GM23338 (cell line): ENCODE data around the gene DIAPH1. TPM values are rescaled to one million over a fixed set of nuclear protein-coding genes. Genes with fewer than 3 reads are reported as not detected.
A peak's percentile ranks its signal among the peaks of the same experiment; 100 is the strongest.

Experiments used
- ATAC-seq: fragments of 200-7000 bp; cut with Tn5 transposase; 3 replicates; pipeline ENCODE4 v1.9.1; 2020
- DNase-seq: peaks from one replicate; pipeline ENCODE4 v3.0.0-alpha.2; 2015; ENCODE audit warnings: low spot score
- H2AFZ ChIP-seq: fragments of 200-600 bp; sonication (generic); 2 replicates; pipeline ENCODE4 v1.8.0; 2016; ENCODE audit warnings: antibody characterized with exemption, mild to moderate bottlenecking, moderate library complexity
- H3F3A ChIP-seq: fragments of 200-600 bp; sonication (generic); replicated peaks from 2 replicates; pipeline ENCODE4 v1.8.0; 2017; ENCODE audit warnings: antibody characterized with exemption, mixed run types, low read depth
- H3K27ac ChIP-seq: fragments of 200-600 bp; sonication (generic); 2 replicates; pipeline ENCODE4 v1.6.1; 2016; ENCODE audit warnings: low read depth
- H3K27me3 ChIP-seq: fragments of 200-600 bp; sonication (generic); 2 replicates; pipeline ENCODE4 v1.8.0; 2016; ENCODE audit warnings: mild to moderate bottlenecking, mixed run types, moderate library complexity; ENCODE audit not compliant: insufficient read depth
- H3K36me3 ChIP-seq: fragments of 200-600 bp; sonication (generic); 2 replicates; pipeline ENCODE4 v1.8.0; 2016; ENCODE audit warnings: mild to moderate bottlenecking; ENCODE audit not compliant: insufficient read depth
- H3K4me1 ChIP-seq: fragments of 200-600 bp; sonication (generic); 2 replicates; pipeline ENCODE4 v1.8.0; 2016; ENCODE audit warnings: mild to moderate bottlenecking, moderate library complexity; ENCODE audit not compliant: insufficient read depth
- H3K4me2 ChIP-seq: fragments of 200-600 bp; sonication (generic); 2 replicates; pipeline ENCODE4 v1.7.1; 2017; ENCODE audit warnings: mixed run types
- H3K4me3 ChIP-seq: fragments of 200-600 bp; sonication (generic); 2 replicates; pipeline ENCODE4 v1.6.1; 2016; ENCODE audit warnings: mixed run types
- H3K79me2 ChIP-seq: fragments of 200-600 bp; sonication (generic); replicated peaks from 2 replicates; pipeline ENCODE4 v1.8.0; 2017; ENCODE audit warnings: mild to moderate bottlenecking; ENCODE audit not compliant: insufficient read depth
- H3K9me2 ChIP-seq: fragments of 200-600 bp; sonication (generic); 2 replicates; pipeline ENCODE4 v1.8.0; 2017; ENCODE audit not compliant: insufficient read depth
- H4K20me1 ChIP-seq: fragments of 200-600 bp; sonication (generic); replicated peaks from 2 replicates; pipeline ENCODE4 v1.8.0; 2017; ENCODE audit warnings: mild to moderate bottlenecking; ENCODE audit not compliant: insufficient read depth
- H3K27ac Mint-ChIP-seq: 2 replicates; pipeline ENCODE4 v1.8.0; 2020; ENCODE audit warnings: inconsistent platforms, mild to moderate bottlenecking, moderate library complexity, mixed read lengths
- H3K27me3 Mint-ChIP-seq: 3 replicates; pipeline ENCODE4 v1.8.0; 2022; ENCODE audit warnings: low read depth, mild to moderate bottlenecking, moderate library complexity, mixed read lengths, inconsistent platforms; ENCODE audit not compliant: insufficient read depth, poor library complexity
- H3K36me3 Mint-ChIP-seq: 3 replicates; pipeline ENCODE4 v1.8.0; 2021; ENCODE audit warnings: low read depth, mild to moderate bottlenecking, inconsistent platforms, moderate library complexity, mixed read lengths
- H3K4me1 Mint-ChIP-seq: 3 replicates; pipeline ENCODE4 v1.8.0; 2020; ENCODE audit warnings: mild to moderate bottlenecking, inconsistent platforms, mixed read lengths
- H3K4me3 Mint-ChIP-seq: 3 replicates; pipeline ENCODE4 v1.8.0; 2021; ENCODE audit warnings: moderate library complexity, mild to moderate bottlenecking, inconsistent platforms, mixed read lengths
- H3K9me3 Mint-ChIP-seq: 3 replicates; pipeline ENCODE4 v1.8.0; 2020; ENCODE audit warnings: moderate library complexity, mild to moderate bottlenecking, inconsistent platforms, mixed read lengths
- CREB1 ChIP-seq: fragments of 250-450 bp; sonication (Bioruptor Pico); IDR thresholded peaks from 2 replicates; pipeline ENCODE4 v1.5.0; 2020; ENCODE audit warnings: low read depth, mild to moderate bottlenecking, moderate library complexity
- ETS1 ChIP-seq: IDR thresholded peaks from 2 replicates; pipeline ENCODE4 v1.6.1; 2016; ENCODE audit warnings: antibody characterized with exemption
- EZH2 ChIP-seq: fragments of 200-600 bp; sonication (generic); IDR thresholded peaks from one replicate; pipeline ENCODE4 v1.8.0; 2017; ENCODE audit warnings: antibody characterized with exemption, mild to moderate bottlenecking, low read depth; ENCODE audit not compliant: unreplicated experiment
- EZH2phosphoT487 ChIP-seq: fragments of 200-600 bp; sonication (generic); IDR thresholded peaks from one replicate; pipeline ENCODE4 v1.8.1; 2018; ENCODE audit warnings: antibody characterized with exemption; ENCODE audit not compliant: unreplicated experiment
- JUNB ChIP-seq: IDR thresholded peaks from one replicate; pipeline ENCODE4 v1.6.1; 2016; ENCODE audit warnings: antibody characterized with exemption; ENCODE audit not compliant: unreplicated experiment
- NANOG ChIP-seq: IDR thresholded peaks from 2 replicates; pipeline ENCODE4 v1.6.1; 2016; ENCODE audit warnings: antibody characterized with exemption, borderline replicate concordance
- POLR2AphosphoS5 ChIP-seq: IDR thresholded peaks from 2 replicates; pipeline ENCODE4 v1.6.1; 2016; ENCODE audit warnings: antibody characterized with exemption, low read depth
- STAT1 ChIP-seq: IDR thresholded peaks from one replicate; pipeline ENCODE4 v1.6.1; 2016; ENCODE audit warnings: antibody characterized with exemption; ENCODE audit not compliant: unreplicated experiment
- ZNF114 ChIP-seq: fragments of 250-450 bp; sonication (Bioruptor Pico); IDR thresholded peaks from 2 replicates; pipeline ENCODE4 v1.5.0; 2020; ENCODE audit warnings: mild to moderate bottlenecking, moderate library complexity
- ZNF331 ChIP-seq: fragments of 250-450 bp; sonication (Bioruptor Pico); IDR thresholded peaks from 2 replicates; pipeline ENCODE4 v1.5.0; 2020; ENCODE audit warnings: low read depth, mild to moderate bottlenecking, moderate library complexity
- polyA plus RNA-seq: library from polyadenylated mRNA; unstranded; fragments of >200 nt; fragmentation: Nextera tagmentation; extraction: Ambion mirVana; gene quantifications from 2 replicates; pipeline ENCODE4 v1.2.1, GENCODE V29; 2016
- total RNA-seq: library from RNA; depleted of rRNA; stranded (reverse); fragments of >200 nt; shearing (Covaris generic); gene quantifications from 2 replicates; pipeline ENCODE4 v1.2.3, GENCODE V29; 2014
- TF ChIP-seq, protein P1 (sequence below): fragments of 250-450 bp; sonication (Bioruptor Pico); IDR thresholded peaks from 2 replicates; pipeline ENCODE4 v1.5.0; 2020; ENCODE audit warnings: mild to moderate bottlenecking, moderate library complexity
- TF ChIP-seq, protein P2 (sequence below): IDR thresholded peaks from one replicate; pipeline ENCODE4 v1.6.1; 2018; ENCODE audit warnings: antibody characterized with exemption; ENCODE audit not compliant: unreplicated experiment
- TF ChIP-seq, protein P3 (sequence below), 2 experiments: fragments of 200-600 bp in 1 of 2; sonication (generic) in 1 of 2; conservative IDR thresholded peaks; 2 replicates each; pipeline versions ENCODE4 v1.5.1 to v1.6.1; 2016 to 2017; ENCODE audit warnings: antibody characterized with exemption in 2 of 2, low read depth in 2 of 2, mild to moderate bottlenecking in 2 of 2, moderate library complexity in 1 of 2

The DIAPH1 gene
- total and polyA plus RNA-seq, 2 experiments from 2014 or later: 42.9 to 104 TPM

DNA sequence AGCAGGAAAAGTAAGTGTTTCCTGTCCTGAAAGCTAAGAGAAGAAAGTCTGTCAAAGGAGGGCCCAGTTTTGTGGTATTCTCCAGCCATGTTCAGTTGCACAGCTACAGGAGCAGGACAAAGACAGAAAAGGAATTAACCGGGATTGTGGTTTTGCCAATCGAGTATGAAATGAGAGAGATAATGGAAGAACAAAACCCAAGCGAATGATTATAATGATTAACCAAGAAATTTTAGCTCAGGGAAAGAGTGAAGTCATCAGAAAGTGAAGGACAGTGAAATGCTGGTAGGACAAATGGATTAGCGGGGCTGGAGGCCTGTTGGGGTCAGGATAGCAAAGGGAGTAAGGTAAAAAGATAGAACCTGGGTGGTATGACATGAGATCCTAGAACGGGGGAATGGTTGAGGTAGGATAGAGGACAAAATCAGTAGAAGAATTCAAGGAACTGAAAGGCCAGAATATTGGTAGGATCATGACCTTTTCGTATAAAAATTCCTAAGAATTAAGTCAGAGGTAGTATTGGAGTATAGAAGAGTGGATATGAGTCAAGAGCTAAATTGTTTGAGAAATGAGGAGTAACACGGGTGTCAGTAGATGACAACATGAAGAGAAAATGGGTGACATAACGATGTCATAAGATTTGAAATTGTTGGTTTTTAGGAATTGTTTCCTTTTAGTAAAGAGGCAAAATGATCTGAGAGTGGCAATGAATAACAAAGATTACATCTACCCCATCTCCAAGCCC, 52.8 kb downstream of the DIAPH1 start:
- ATAC-seq (no peak), DNase-seq (no peak)
- no peak overlapping the region for H3K4me3 ChIP-seq
- Mint-ChIP-seq H3K4me3 (no peak overlapping the region), H3K36me3 (peaks cover 38% of the 10 kb centered on the region), H3K9me3 (no peaks in the 10 kb centered on the region; the same call in 2 of the 3 replicates), H3K27ac (peak overlapping the region; percentile 54), H3K4me1 (peaks cover 20% of the 10 kb centered on the region), H3K27me3 (peaks cover 4% of the 10 kb centered on the region)
- 0 out of 2 replicates have a peak overlapping the region, but pooled peaks have one; percentile 28 for H3K27ac ChIP-seq
- no peaks in the 10 kb centered on the region for H3K27me3 ChIP-seq
- H4K20me1 ChIP-seq: no peaks in the 10 kb centered on the region
- H3K79me2 ChIP-seq: no peaks in the 10 kb centered on the region
- H3K36me3 ChIP-seq: no peaks in the 10 kb centered on the region
- H3K9me2 ChIP-seq: no peaks in the 10 kb centered on the region
- TF ChIP-seq, protein P1, sequence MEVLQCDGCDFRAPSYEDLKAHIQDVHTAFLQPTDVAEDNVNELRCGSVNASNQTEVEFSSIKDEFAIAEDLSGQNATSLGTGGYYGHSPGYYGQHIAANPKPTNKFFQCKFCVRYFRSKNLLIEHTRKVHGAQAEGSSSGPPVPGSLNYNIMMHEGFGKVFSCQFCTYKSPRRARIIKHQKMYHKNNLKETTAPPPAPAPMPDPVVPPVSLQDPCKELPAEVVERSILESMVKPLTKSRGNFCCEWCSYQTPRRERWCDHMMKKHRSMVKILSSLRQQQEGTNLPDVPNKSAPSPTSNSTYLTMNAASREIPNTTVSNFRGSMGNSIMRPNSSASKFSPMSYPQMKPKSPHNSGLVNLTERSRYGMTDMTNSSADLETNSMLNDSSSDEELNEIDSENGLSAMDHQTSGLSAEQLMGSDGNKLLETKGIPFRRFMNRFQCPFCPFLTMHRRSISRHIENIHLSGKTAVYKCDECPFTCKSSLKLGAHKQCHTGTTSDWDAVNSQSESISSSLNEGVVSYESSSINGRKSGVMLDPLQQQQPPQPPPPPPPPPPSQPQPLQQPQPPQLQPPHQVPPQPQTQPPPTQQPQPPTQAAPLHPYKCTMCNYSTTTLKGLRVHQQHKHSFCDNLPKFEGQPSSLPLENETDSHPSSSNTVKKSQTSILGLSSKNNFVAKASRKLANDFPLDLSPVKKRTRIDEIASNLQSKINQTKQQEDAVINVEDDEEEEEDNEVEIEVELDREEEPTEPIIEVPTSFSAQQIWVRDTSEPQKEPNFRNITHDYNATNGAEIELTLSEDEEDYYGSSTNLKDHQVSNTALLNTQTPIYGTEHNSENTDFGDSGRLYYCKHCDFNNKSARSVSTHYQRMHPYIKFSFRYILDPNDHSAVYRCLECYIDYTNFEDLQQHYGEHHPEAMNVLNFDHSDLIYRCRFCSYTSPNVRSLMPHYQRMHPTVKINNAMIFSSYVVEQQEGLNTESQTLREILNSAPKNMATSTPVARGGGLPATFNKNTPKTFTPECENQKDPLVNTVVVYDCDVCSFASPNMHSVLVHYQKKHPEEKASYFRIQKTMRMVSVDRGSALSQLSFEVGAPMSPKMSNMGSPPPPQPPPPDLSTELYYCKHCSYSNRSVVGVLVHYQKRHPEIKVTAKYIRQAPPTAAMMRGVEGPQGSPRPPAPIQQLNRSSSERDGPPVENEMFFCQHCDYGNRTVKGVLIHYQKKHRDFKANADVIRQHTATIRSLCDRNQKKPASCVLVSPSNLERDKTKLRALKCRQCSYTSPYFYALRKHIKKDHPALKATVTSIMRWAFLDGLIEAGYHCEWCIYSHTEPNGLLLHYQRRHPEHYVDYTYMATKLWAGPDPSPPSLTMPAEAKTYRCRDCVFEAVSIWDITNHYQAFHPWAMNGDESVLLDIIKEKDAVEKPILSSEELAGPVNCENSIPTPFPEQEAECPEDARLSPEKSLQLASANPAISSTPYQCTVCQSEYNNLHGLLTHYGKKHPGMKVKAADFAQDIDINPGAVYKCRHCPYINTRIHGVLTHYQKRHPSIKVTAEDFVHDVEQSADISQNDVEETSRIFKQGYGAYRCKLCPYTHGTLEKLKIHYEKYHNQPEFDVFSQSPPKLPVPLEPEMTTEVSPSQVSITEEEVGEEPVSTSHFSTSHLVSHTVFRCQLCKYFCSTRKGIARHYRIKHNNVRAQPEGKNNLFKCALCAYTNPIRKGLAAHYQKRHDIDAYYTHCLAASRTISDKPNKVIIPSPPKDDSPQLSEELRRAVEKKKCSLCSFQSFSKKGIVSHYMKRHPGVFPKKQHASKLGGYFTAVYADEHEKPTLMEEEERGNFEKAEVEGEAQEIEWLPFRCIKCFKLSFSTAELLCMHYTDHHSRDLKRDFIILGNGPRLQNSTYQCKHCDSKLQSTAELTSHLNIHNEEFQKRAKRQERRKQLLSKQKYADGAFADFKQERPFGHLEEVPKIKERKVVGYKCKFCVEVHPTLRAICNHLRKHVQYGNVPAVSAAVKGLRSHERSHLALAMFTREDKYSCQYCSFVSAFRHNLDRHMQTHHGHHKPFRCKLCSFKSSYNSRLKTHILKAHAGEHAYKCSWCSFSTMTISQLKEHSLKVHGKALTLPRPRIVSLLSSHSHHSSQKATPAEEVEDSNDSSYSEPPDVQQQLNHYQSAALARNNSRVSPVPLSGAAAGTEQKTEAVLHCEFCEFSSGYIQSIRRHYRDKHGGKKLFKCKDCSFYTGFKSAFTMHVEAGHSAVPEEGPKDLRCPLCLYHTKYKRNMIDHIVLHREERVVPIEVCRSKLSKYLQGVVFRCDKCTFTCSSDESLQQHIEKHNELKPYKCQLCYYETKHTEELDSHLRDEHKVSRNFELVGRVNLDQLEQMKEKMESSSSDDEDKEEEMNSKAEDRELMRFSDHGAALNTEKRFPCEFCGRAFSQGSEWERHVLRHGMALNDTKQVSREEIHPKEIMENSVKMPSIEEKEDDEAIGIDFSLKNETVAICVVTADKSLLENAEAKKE (CRISPR knock-in tag): no peak
- no peak for TF ChIP-seq ETS1
- no peak for TF ChIP-seq JUNB
- no peak for TF ChIP-seq ZNF114 (CRISPR knock-in tag)
- no peak for TF ChIP-seq POLR2AphosphoS5
- no peak for TF ChIP-seq STAT1
- no peak for TF ChIP-seq EZH2phosphoT487
- TF ChIP-seq, protein P2, sequence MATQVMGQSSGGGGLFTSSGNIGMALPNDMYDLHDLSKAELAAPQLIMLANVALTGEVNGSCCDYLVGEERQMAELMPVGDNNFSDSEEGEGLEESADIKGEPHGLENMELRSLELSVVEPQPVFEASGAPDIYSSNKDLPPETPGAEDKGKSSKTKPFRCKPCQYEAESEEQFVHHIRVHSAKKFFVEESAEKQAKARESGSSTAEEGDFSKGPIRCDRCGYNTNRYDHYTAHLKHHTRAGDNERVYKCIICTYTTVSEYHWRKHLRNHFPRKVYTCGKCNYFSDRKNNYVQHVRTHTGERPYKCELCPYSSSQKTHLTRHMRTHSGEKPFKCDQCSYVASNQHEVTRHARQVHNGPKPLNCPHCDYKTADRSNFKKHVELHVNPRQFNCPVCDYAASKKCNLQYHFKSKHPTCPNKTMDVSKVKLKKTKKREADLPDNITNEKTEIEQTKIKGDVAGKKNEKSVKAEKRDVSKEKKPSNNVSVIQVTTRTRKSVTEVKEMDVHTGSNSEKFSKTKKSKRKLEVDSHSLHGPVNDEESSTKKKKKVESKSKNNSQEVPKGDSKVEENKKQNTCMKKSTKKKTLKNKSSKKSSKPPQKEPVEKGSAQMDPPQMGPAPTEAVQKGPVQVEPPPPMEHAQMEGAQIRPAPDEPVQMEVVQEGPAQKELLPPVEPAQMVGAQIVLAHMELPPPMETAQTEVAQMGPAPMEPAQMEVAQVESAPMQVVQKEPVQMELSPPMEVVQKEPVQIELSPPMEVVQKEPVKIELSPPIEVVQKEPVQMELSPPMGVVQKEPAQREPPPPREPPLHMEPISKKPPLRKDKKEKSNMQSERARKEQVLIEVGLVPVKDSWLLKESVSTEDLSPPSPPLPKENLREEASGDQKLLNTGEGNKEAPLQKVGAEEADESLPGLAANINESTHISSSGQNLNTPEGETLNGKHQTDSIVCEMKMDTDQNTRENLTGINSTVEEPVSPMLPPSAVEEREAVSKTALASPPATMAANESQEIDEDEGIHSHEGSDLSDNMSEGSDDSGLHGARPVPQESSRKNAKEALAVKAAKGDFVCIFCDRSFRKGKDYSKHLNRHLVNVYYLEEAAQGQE: no peak
- TF ChIP-seq ZNF331 (CRISPR knock-in tag): no peak
- TF ChIP-seq, protein P3, sequence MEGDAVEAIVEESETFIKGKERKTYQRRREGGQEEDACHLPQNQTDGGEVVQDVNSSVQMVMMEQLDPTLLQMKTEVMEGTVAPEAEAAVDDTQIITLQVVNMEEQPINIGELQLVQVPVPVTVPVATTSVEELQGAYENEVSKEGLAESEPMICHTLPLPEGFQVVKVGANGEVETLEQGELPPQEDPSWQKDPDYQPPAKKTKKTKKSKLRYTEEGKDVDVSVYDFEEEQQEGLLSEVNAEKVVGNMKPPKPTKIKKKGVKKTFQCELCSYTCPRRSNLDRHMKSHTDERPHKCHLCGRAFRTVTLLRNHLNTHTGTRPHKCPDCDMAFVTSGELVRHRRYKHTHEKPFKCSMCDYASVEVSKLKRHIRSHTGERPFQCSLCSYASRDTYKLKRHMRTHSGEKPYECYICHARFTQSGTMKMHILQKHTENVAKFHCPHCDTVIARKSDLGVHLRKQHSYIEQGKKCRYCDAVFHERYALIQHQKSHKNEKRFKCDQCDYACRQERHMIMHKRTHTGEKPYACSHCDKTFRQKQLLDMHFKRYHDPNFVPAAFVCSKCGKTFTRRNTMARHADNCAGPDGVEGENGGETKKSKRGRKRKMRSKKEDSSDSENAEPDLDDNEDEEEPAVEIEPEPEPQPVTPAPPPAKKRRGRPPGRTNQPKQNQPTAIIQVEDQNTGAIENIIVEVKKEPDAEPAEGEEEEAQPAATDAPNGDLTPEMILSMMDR (conservative IDR thresholded peaks at IDR 0.05; ENCODE audit: low read depth in 2 of 2): no peak
- TF ChIP-seq NANOG: no peak
- no peak for TF ChIP-seq EZH2
- TF ChIP-seq CREB1 (CRISPR knock-in tag): no peak
- H3K4me1 ChIP-seq: peaks cover 6% of the 10 kb centered on the region; the same call in 1 of the 2 replicates
- H3K4me2 ChIP-seq: no peak overlapping the region
- H2AFZ ChIP-seq: no peak overlapping the region
- no peaks in the 10 kb centered on the region for H3F3A ChIP-seq
